B cell (primary cell): Measurements from ENCODE around the gene EXOC6B. TPM values are rescaled to one million over a fixed set of nuclear protein-coding genes. Genes with fewer than 3 reads are reported as not detected.

Experiments used
- ATAC-seq: fragments of 200-7000 bp; cut with Tn5 transposase; one replicate; pipeline ENCODE4 v1.10.0; 2021; ENCODE audit warnings: low read depth, mild to moderate bottlenecking, moderate number of reproducible peaks, moderate library complexity
- CTCF ChIA-PET: fragments of 350-600 bp; sonication (Branson Sonifier 250); formaldehyde crosslinking; loops from one replicate; lab custom pipeline; 2021; ENCODE audit warnings: antibody characterized with exemption, inconsistent platforms; lab: Charles Lee
- POLR2A ChIA-PET: fragments of 350-600 bp; sonication (Branson Sonifier 250); formaldehyde crosslinking; loops from one replicate; lab custom pipeline; 2021; ENCODE audit warnings: antibody characterized with exemption; lab: Charles Lee
- DNase-seq: peaks from one replicate; pipeline ENCODE4 v3.0.0; 2013
- H2AFZ ChIP-seq: 2 replicates; pipeline ENCODE4 v1.6.1; 2012; ENCODE audit warnings: mild to moderate bottlenecking, low read depth, low read length; ENCODE audit not compliant: insufficient read depth, poor library complexity, severe bottlenecking
- H3K27ac ChIP-seq, 2 donors: 1 replicate in 1 of 2; 2 replicates in 1 of 2; pipeline ENCODE4 v1.5.1; 2012 to 2013; ENCODE audit warnings: low read length in 2 of 2, mild to moderate bottlenecking in 2 of 2, moderate library complexity in 1 of 2
- H3K27me3 ChIP-seq, 4 experiments: fragments of 200-600 bp in 1 of 4; sonication (generic) in 1 of 4; replicated peaks in 1 of 4; 1 replicate in 2 of 4; 2 replicates in 2 of 4; pipeline versions ENCODE4 v1.6.1 to v1.7.0; 2013 to 2016; ENCODE audit warnings: low read length in 3 of 4, mild to moderate bottlenecking in 2 of 4, mixed read lengths in 1 of 4, moderate library complexity in 1 of 4; ENCODE audit not compliant: insufficient read depth in 4 of 4, control insufficient read depth in 3 of 4; ENCODE audit errors: control extremely low read depth in 1 of 4
- H3K36me3 ChIP-seq, 2 experiments: replicated peaks in 1 of 2; 1 replicate in 1 of 2; 2 replicates in 1 of 2; pipeline versions ENCODE4 v1.6.1 to v1.7.1; 2013; ENCODE audit warnings: low read length in 1 of 2; ENCODE audit not compliant: insufficient read depth in 2 of 2, control insufficient read depth in 1 of 2; ENCODE audit errors: control extremely low read depth in 1 of 2, extremely low read depth in 1 of 2
- H3K4me1 ChIP-seq, 2 donors: fragments of 200-600 bp in 1 of 2; sonication (generic) in 1 of 2; 1 replicate in 1 of 2; 2 replicates in 1 of 2; pipeline versions ENCODE4 v1.5.1 to v1.6.1; 2013 to 2017; ENCODE audit warnings: low read length in 2 of 2; ENCODE audit not compliant: control insufficient read depth in 2 of 2, insufficient read depth in 2 of 2
- H3K4me2 ChIP-seq: replicated peaks from 2 replicates; pipeline ENCODE3; 2012; ENCODE audit warnings: mild to moderate bottlenecking, low read depth, low read length; ENCODE audit not compliant: poor library complexity, severe bottlenecking
- H3K4me3 ChIP-seq, 5 experiments: fragments of 200-600 bp in 1 of 5; sonication (generic) in 1 of 5; 1 replicate in 3 of 5; 2 replicates in 2 of 5; pipeline versions ENCODE4 v1.5.1 to v1.7.0; 2011 to 2016; ENCODE audit warnings: low read length in 4 of 5, mild to moderate bottlenecking in 4 of 5, low read depth in 2 of 5, control low read depth in 1 of 5, moderate library complexity in 1 of 5; ENCODE audit not compliant: insufficient read depth in 1 of 5; ENCODE audit errors: control extremely low read depth in 1 of 5, extremely low read depth in 1 of 5
- H3K79me2 ChIP-seq: fragments of 200-600 bp; sonication (generic); one replicate; pipeline ENCODE4 v1.6.0; 2016; ENCODE audit warnings: low read length; ENCODE audit not compliant: control insufficient read depth, insufficient read depth
- H3K9ac ChIP-seq: fragments of 200-600 bp; sonication (generic); 2 replicates; pipeline ENCODE4 v1.6.1; 2017; ENCODE audit warnings: mild to moderate bottlenecking, low read length, moderate library complexity
- H3K9me3 ChIP-seq, 3 donors: one replicate each; pipeline versions ENCODE4 v1.6.1 to v1.7.1; 2013; ENCODE audit warnings: low read length in 2 of 3; ENCODE audit not compliant: control insufficient read depth in 2 of 3, insufficient read depth in 1 of 3; ENCODE audit errors: control extremely low read depth in 1 of 3
- H4K20me1 ChIP-seq: 2 replicates; pipeline ENCODE4 v1.6.0; 2012; ENCODE audit warnings: mild to moderate bottlenecking, low read length; ENCODE audit not compliant: insufficient read depth, control insufficient read depth, poor library complexity, severe bottlenecking
- H3K27ac Mint-ChIP-seq: one replicate; pipeline ENCODE4 v1.8.0; 2021; ENCODE audit warnings: mixed read lengths
- H3K27me3 Mint-ChIP-seq: one replicate; pipeline ENCODE4 v1.8.0; 2021; ENCODE audit warnings: mixed read lengths
- H3K4me1 Mint-ChIP-seq: one replicate; pipeline ENCODE4 v1.8.0; 2021; ENCODE audit warnings: mixed read lengths
- H3K4me3 Mint-ChIP-seq: one replicate; pipeline ENCODE4 v1.8.0; 2021; ENCODE audit warnings: mixed read lengths
- H3K9me3 Mint-ChIP-seq: one replicate; pipeline ENCODE4 v1.8.0; 2022; ENCODE audit warnings: mixed read lengths; ENCODE audit not compliant: insufficient read depth
- CTCF ChIP-seq: fragments of 200-600 bp; IDR thresholded peaks from one replicate; pipeline ENCODE4 v1.8.0; 2022; ENCODE audit warnings: antibody characterized with exemption, mild to moderate bottlenecking
- EZH2 ChIP-seq: IDR thresholded peaks from 2 replicates; pipeline ENCODE4 v1.6.1; 2012; ENCODE audit warnings: borderline replicate concordance, low read depth, mild to moderate bottlenecking, moderate library complexity, low read length; ENCODE audit not compliant: insufficient read depth, poor library complexity, severe bottlenecking
- WGBS: methylation state at CpG from one replicate; pipeline ENCODE4 v1.1.5; 2013; ENCODE audit warnings: missing lambda C conversion rate; ENCODE audit not compliant: insufficient coverage; 5-methylcytosine and 5-hydroxymethylcytosine counted together
- intact Hi-C: fragments of 100-400 bp; cut with micrococcal nuclease; formaldehyde crosslinking; loops from one replicate; pipeline ENCODE4 v1.10.0; 2022
- polyA plus RNA-seq: library from polyadenylated mRNA; depleted of rRNA; stranded (reverse); fragments of >200 nt; gene quantifications from 2 replicates; pipeline ENCODE4 v1.2.3, GENCODE V29; 2012
- total RNA-seq, 2 donors: library from RNA; stranded (reverse); fragments of 120-200 nt in 1 of 2; gene quantifications; 1 replicate in 1 of 2; 2 replicates in 1 of 2; pipeline versions ENCODE4 v1.2.3 to v1.2.4, GENCODE V29; 2013 to 2022

EXOC6B gene
- total and polyA plus RNA-seq, 2 donors (not counting 1 experiment from before 2014, with no cell fraction given): 4.8 to 22.6 TPM

DNA sequence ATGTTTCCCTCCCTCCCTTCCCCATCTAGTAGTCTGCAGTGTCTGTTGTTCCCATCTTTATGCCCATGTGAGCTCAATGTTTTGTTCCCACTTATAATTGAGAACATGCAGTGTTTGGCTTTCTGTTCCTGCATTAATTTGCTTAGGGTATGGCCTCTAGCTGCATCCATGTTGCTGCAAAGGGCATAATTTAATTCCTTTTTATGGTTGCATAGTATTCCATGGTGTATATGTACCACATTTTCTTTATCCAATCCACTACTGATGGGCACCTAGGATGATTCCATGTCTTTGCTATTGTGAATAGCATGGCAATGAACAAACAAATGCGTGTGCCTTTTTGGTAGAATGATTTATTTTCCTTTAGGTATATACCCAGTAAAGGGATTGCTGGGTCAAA is 617.6 kb downstream of the EXOC6B start:
- no peaks in the 10 kb centered on the region for H3K4me1 Mint-ChIP-seq
- ChIA-PET CTCF (interaction anchor here (0.6 to 1.1 kb wide), 2 partner anchors 32 to 642 kb away, joined by 3 read pairs; no protein-coding TSS in a partner anchor), POLR2A (no interaction called here)
- H3K9me3 Mint-ChIP-seq: no peaks in the 10 kb centered on the region
- Histone ChIP-seq H3K9me3 (no peaks in the 10 kb centered on the region), H3K27ac (no peak overlapping the region), H3K9ac (no peak overlapping the region), H3K4me2 (no peak overlapping the region), H3K4me3 (no peak overlapping the region), H2AFZ (no peak overlapping the region), H3K36me3 (no peaks in the 10 kb centered on the region), H3K27me3 (no peaks in the 10 kb centered on the region), H4K20me1 (no peaks in the 10 kb centered on the region), H3K79me2 (no peaks in the 10 kb centered on the region), H3K4me1 (no peaks in the 10 kb centered on the region)
- H3K27ac Mint-ChIP-seq: no peak overlapping the region
- TF ChIP-seq EZH2: no peak
- no peak for TF ChIP-seq CTCF
- WGBS: no CpG with 5 or more reads among the region's 1 CpG
- intact Hi-C loops: no loop called here
- no peak for DNase-seq
- H3K4me3 Mint-ChIP-seq: no peak overlapping the region
- ATAC-seq: no peak
- no peaks in the 10 kb centered on the region for H3K27me3 Mint-ChIP-seq

- intact Hi-C loops: no loop called here
Measured at GRCh38 chr2:72207334-72207733, 618.5 kb downstream of the EXOC6B start.

More at GRCh38 chr2:72207334-72207733, 618.5 kb downstream of the EXOC6B start:
- Histone ChIP-seq H3K79me2 (no peaks in the 10 kb centered on the region), H2AFZ (no peak overlapping the region), H4K20me1 (no peaks in the 10 kb centered on the region), H3K9ac (no peak overlapping the region), H3K9me3 (no peaks in the 10 kb centered on the region), H3K27ac (no peak overlapping the region), H3K36me3 (no peaks in the 10 kb centered on the region), H3K27me3 (no peaks in the 10 kb centered on the region), H3K4me2 (no peak overlapping the region), H3K4me1 (no peaks in the 10 kb centered on the region), H3K4me3 (no peak overlapping the region)
- 100% methylated on average over 1 of the region's 2 CpGs for WGBS
- Mint-ChIP-seq H3K9me3 (no peaks in the 10 kb centered on the region), H3K27me3 (no peaks in the 10 kb centered on the region), H3K4me3 (no peak overlapping the region), H3K27ac (no peak overlapping the region), H3K4me1 (no peaks in the 10 kb centered on the region)
- no peak for TF ChIP-seq EZH2
- no peak for TF ChIP-seq CTCF
- CTCF ChIA-PET: no interaction called here
- POLR2A ChIA-PET: no interaction called here
- DNase-seq (no peak), ATAC-seq (no peak)
